ENCODE measurements around the gene ZDHHC3. TPM values are rescaled to one million over a fixed set of nuclear protein-coding genes. Genes with fewer than 3 reads are reported as not detected.

ZDHHC3 gene
- total and polyA plus RNA-seq, 12 donors: 19.0 to 52.2 (median 42.2) TPM

GRCh38 chr3:44929782-44930181 is 46.2 kb downstream of the ZDHHC3 start:
- intact Hi-C loops (cut with DNase I): loop anchor here in 2 of 10 donors (5.0 to 10.0 kb wide), 2 partner anchors 605 to 1747 kb away; no protein-coding TSS in a partner anchor
- Histone ChIP-seq H3K27me3 (no peaks in the 10 kb centered on the region), H3K4me3 (no peak overlapping the region), H3K27ac (no peak overlapping the region), H3K9me3 (no peaks in the 10 kb centered on the region), H3K4me1 (peaks cover 0 to 13% (median 3%) of the 10 kb centered on the region in 9 donors), H3K36me3 (peaks cover 0 to 99% (median 27%) of the 10 kb centered on the region in 9 donors)
- ATAC-seq (peak in 3 of 8 donors; percentile 14 to 28 (median 22)), DNase-seq (no peak)
- WGBS, 2 donors: 94 to 98% methylated on average over 5 of the region's 5 CpGs
- no peak for TF ChIP-seq CTCF (IDR thresholded peaks at IDR 0.05)

GRCh38 chr3:44927371-44927770 is 48.6 kb downstream of the ZDHHC3 start:
- intact Hi-C loops (cut with DNase I): loop anchor here in 2 of 10 donors (5.0 to 10.0 kb wide), 2 partner anchors 603 to 1745 kb away; no protein-coding TSS in a partner anchor
- Histone ChIP-seq H3K9me3 (no peaks in the 10 kb centered on the region), H3K27me3 (no peaks in the 10 kb centered on the region), H3K4me1 (peaks cover 0 to 17% (median 10%) of the 10 kb centered on the region in 9 donors), H3K36me3 (peaks cover 0 to 89% (median 23%) of the 10 kb centered on the region in 9 donors), H3K27ac (no peak overlapping the region), H3K4me3 (no peak overlapping the region)
- ATAC-seq (no peak), DNase-seq (no peak)
- no peak for TF ChIP-seq CTCF (IDR thresholded peaks at IDR 0.05)
- 94 to 96% methylated on average over 6 to 7 of the region's 7 CpGs for WGBS, 2 donors

GRCh38 chr3:44926921-44927320 is 49.1 kb downstream of the ZDHHC3 start:
- Histone ChIP-seq H3K4me3 (no peak overlapping the region), H3K4me1 (peaks cover 0 to 17% (median 10%) of the 10 kb centered on the region in 9 donors), H3K36me3 (peaks cover 0 to 89% (median 23%) of the 10 kb centered on the region in 9 donors), H3K9me3 (no peaks in the 10 kb centered on the region), H3K27me3 (no peaks in the 10 kb centered on the region), H3K27ac (no peak overlapping the region)
- intact Hi-C loops (cut with DNase I): loop anchor here in 2 of 10 donors (5.0 to 10.0 kb wide), 2 partner anchors 602 to 1745 kb away; no protein-coding TSS in a partner anchor
- WGBS, 2 donors: 72 to 79% methylated on average over 7 of the region's 7 CpGs
- DNase-seq (no peak), ATAC-seq (no peak)
- TF ChIP-seq CTCF (IDR thresholded peaks at IDR 0.05): no peak

DNA sequence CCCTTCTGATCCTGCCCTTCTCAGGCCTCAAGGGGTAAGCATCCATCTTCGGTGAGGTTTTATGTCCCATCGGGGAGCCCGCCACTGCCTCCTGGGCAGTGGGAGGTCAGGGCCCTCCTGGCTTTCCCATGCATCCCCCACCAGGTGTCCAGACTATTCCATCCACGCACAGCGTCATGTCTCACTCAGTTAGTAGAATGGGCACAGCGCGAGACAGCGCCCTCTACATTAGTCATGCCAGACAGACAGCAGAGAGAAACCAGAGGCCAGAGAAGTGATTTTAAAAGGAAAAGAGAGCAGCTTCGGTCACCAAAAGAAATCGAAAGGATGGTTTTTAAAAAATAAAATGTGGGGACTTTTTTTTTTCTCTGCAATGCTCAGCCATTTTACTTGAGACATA is 49.8 kb downstream of the ZDHHC3 start:
- intact Hi-C loops (cut with DNase I): loop anchor here in 2 of 10 donors (5.0 to 10.0 kb wide), 2 partner anchors 601 to 1744 kb away; no protein-coding TSS in a partner anchor
- H3K4me1 ChIP-seq: peaks cover 0 to 17% (median 10%) of the 10 kb centered on the region in 9 donors
- 93 to 94% methylated on average over 10 of the region's 10 CpGs for WGBS, 2 donors
- H3K36me3 ChIP-seq: peaks cover 0 to 89% (median 23%) of the 10 kb centered on the region in 9 donors
- no peaks in the 10 kb centered on the region for H3K9me3 ChIP-seq
- no peak for TF ChIP-seq CTCF (IDR thresholded peaks at IDR 0.05)
- H3K27me3 ChIP-seq: no peaks in the 10 kb centered on the region
- ATAC-seq (no peak), DNase-seq (no peak)
- no peak overlapping the region for H3K4me3 ChIP-seq
- H3K27ac ChIP-seq: no peak overlapping the region

Measured in heart right ventricle (tissue), 16 donors.